GM18519 (cell line): ENCODE data around the gene SUPT5H.

ENCODE experiments used
- ATAC-seq: cut with Tn5 transposase; IDR thresholded peaks from one replicate; pipeline ENCODE4 v1.9.1; 2021; ENCODE audit warnings: mild to moderate bottlenecking, moderate library complexity; ENCODE audit not compliant: unreplicated experiment, low FRiP score

The SUPT5H gene

GRCh38 chr19:39423258-39424086, 21.9 kb upstream of the SUPT5H start:
- no peak for ATAC-seq

- ATAC-seq: no peak
Measured at GRCh38 chr19:39424934-39425333, 20.4 kb upstream of the SUPT5H start.

GRCh38 chr19:39425744-39426143, 19.6 kb upstream of the SUPT5H start:
- ATAC-seq: no peak

GRCh38 chr19:39426170-39426569, 19.2 kb upstream of the SUPT5H start:
- ATAC-seq: no peak

- ATAC-seq: no peak
Measured at GRCh38 chr19:39427707-39428106, 17.7 kb upstream of the SUPT5H start.

- no peak for ATAC-seq
Measured at GRCh38 chr19:39428283-39429112, 16.9 kb upstream of the SUPT5H start.

GRCh38 chr19:39430675-39431593, 14.4 kb upstream of the SUPT5H start:
- no peak for ATAC-seq

- no peak for ATAC-seq
Measured at GRCh38 chr19:39432677-39433025, 12.7 kb upstream of the SUPT5H start.

GRCh38 chr19:39433480-39434079, 11.8 kb upstream of the SUPT5H start:
- no peak for ATAC-seq

- ATAC-seq: no peak
Measured at GRCh38 chr19:39434123-39435076, 11.0 kb upstream of the SUPT5H start.

- peak; percentile 59 for ATAC-seq
Measured at GRCh38 chr19:39435499-39436349, 9.7 kb upstream of the SUPT5H start, which contains the start of gene RPS16. Gene RPS16 (minus strand): TSS chr19:39435949. CDS start chr19:39435895, 54 bp downstream.

GRCh38 chr19:39436350-39436716, 9.0 kb upstream of the SUPT5H start:
- ATAC-seq: no peak

GRCh38 chr19:39438270-39438934, 7.0 kb upstream of the SUPT5H start:
- no peak for ATAC-seq

- no peak for ATAC-seq
Measured at GRCh38 chr19:39444598-39445195, 685 bp upstream of the SUPT5H start.

GRCh38 chr19:39446365-39447084, 1.1 kb downstream of the SUPT5H start:
- no peak for ATAC-seq

GRCh38 chr19:39448271-39448670, 2.9 kb downstream of the SUPT5H start:
- no peak for ATAC-seq
